ENCODE results near the gene NAPEPLD. TPM values are rescaled to one million over a fixed set of nuclear protein-coding genes. Genes with fewer than 3 reads are reported as not detected.

Gene NAPEPLD
- total and polyA plus RNA-seq, 2 donors (not counting 3 experiments of a cell fraction or from before 2014, with no cell fraction given), result 2.6 to 6.7 TPM

GRCh38 chr7:103123529-103123928 lies 25.4 kb downstream of the NAPEPLD start:
- no peak for FAIRE-seq
- POLR2A ChIA-PET, result no interaction called here
- Histone ChIP-seq H3K9me3 (replicated peaks; ENCODE audit: control insufficient read depth, insufficient read depth, low read length) (no peaks in the 10 kb centered on the region), H3K9ac (replicated peaks; ENCODE audit: extremely low read depth, insufficient read depth, low read length) (no peak overlapping the region), H2AFZ (ENCODE audit: low read depth, low read length) (no peak overlapping the region), H3K36me3 (ENCODE audit: control insufficient read depth in 2 of 2, extremely low read depth in 1 of 2, insufficient read depth in 2 of 2, low read length in 2 of 2) (peaks cover 0 to 5% of the 10 kb centered on the region in 2 experiments), H3K79me2 (ENCODE audit: control insufficient read depth, insufficient read depth, low read length) (no peaks in the 10 kb centered on the region), H3K27ac (ENCODE audit: insufficient read depth, low read depth, low read length) (no peak overlapping the region), H4K20me1 (replicated peaks; ENCODE audit: control insufficient read depth, extremely low read depth, insufficient read depth, low read length) (no peaks in the 10 kb centered on the region), H3K4me1 (ENCODE audit: control insufficient read depth, extremely low read depth, insufficient read depth, low read length) (no peaks in the 10 kb centered on the region), H3K4me3 (replicated peaks in 1 of 3; ENCODE audit: insufficient read depth in 1 of 3, low read depth in 1 of 3, low read length in 3 of 3) (no peak overlapping the region), H3K9me1 (replicated peaks; ENCODE audit: control insufficient read depth, extremely low read depth, insufficient read depth, low read length) (no peaks in the 10 kb centered on the region), H3K4me2 (ENCODE audit: insufficient read depth, low read length) (no peak overlapping the region), H3K27me3 (ENCODE audit: control insufficient read depth in 2 of 2, insufficient read depth in 2 of 2, low read length in 2 of 2) (no peaks in the 10 kb centered on the region)
- intact Hi-C loops (cut with micrococcal nuclease) (no loop called here), dilution Hi-C loops (cut with MboI; ENCODE audit: extremely low pct_ligation_motif_present, low sequenced_read_pairs) (no loop called here)
- CTCF ChIA-PET, result no interaction called here
- BruUV-seq (replicated peaks), result no TSS peak
- TF ChIP-seq CTCF (IDR thresholded peaks at IDR 0.05; ENCODE audit: extremely low read depth in 1 of 2, insufficient read depth in 1 of 2, low read depth in 1 of 2, low read length in 2 of 2) (no peak), MAX (IDR thresholded peaks at IDR 0.05; ENCODE audit: insufficient read depth, insufficient read length) (no peak), FOS (IDR thresholded peaks at IDR 0.05; ENCODE audit: borderline replicate concordance, insufficient read depth, low read length) (no peak), POLR2AphosphoS5 (IDR thresholded peaks at IDR 0.05; ENCODE audit: insufficient read depth, low read depth, low read length) (no peak), POLR2A (IDR thresholded peaks at IDR 0.05; ENCODE audit: low read depth, low read length) (no peak), GATA2 (IDR thresholded peaks at IDR 0.05; ENCODE audit: insufficient read depth, insufficient read length, low read depth, low read length) (no peak), JUN (IDR thresholded peaks at IDR 0.05; ENCODE audit: borderline replicate concordance, insufficient read depth, insufficient read length, low read depth) (no peak), MYC (IDR thresholded peaks at IDR 0.05; ENCODE audit: low read depth, low read length) (no peak), EZH2 (IDR thresholded peaks at IDR 0.05; ENCODE audit: borderline replicate concordance, low read depth, low read length, severe bottlenecking) (no peak)
- DNase-seq (ENCODE audit: low read depth, low spot score), result no peak

Data from endothelial cell of umbilical vein (primary cell).